Kidney epithelial cell (primary cell): ENCODE measurements around the gene RBM44. TPM values are rescaled to one million over a fixed set of nuclear protein-coding genes. Genes with fewer than 3 reads are reported as not detected.
"Not testable (repeated sequence)": the region's sequence is repeated elsewhere in the genome, so short reads cannot be mapped to it uniquely, and the experiment has no call there.

Source experiments
- DNase-seq: peaks from one replicate; pipeline ENCODE4 v3.0.0-alpha.2; 2010; ENCODE audit warnings: low read depth
- H3K27me3 ChIP-seq: 2 replicates; pipeline ENCODE4 v1.6.0; 2011; ENCODE audit warnings: low read length; ENCODE audit not compliant: control insufficient read depth, insufficient read depth
- H3K36me3 ChIP-seq: 2 replicates; pipeline ENCODE4 v1.5.1; 2011; ENCODE audit warnings: low read length; ENCODE audit not compliant: control insufficient read depth, insufficient read depth
- H3K4me3 ChIP-seq: 2 replicates; pipeline ENCODE4 v1.5.1; 2011; ENCODE audit warnings: low read depth, mild to moderate bottlenecking, control low read depth, low read length
- CTCF ChIP-seq: IDR thresholded peaks from 2 replicates; pipeline ENCODE4 v1.5.1; 2011; ENCODE audit warnings: mild to moderate bottlenecking, moderate library complexity, low read length, control low read depth, inconsistent platforms; ENCODE audit not compliant: insufficient read depth, poor library complexity, severe bottlenecking
- total RNA-seq: library from RNA; depleted of rRNA; stranded (reverse); fragments of >200 nt; gene quantifications from 2 replicates; pipeline ENCODE4 v1.2.3, GENCODE V29; 2015

The RBM44 gene
- total RNA-seq, 1 donor from 2014 or later = 0.50 TPM

GRCh38 chr2:237841051-237841450, 42.5 kb downstream of the RBM44 start:
- Histone ChIP-seq H3K36me3 (no peaks in the 10 kb centered on the region), H3K4me3 (no peak overlapping the region), H3K27me3 (no peaks in the 10 kb centered on the region)
- DNase-seq = no peak
- no peak for TF ChIP-seq CTCF

DNA sequence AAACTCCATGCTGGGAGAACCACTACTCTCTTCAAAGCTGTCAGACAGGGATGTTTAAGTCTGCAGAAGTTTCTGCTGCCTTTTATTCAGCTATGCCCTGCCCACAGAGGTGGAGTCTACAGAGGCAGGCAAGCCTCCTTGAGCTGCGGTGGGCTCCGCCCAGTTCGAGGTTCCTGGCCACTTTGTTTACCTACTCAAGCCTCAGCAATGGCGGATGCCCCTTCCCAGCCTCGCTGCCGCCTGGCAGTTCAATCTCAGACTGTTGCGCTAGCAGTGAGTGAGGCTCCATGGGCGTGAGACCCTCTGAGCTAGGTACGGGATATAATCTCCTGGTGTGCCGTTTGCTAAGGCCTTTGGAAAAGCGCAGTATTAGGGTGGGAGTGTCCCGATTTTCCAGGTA, 50.4 kb downstream of the RBM44 start:
- not testable (repeated sequence) for H3K36me3 ChIP-seq, H3K4me3 ChIP-seq, DNase-seq, H3K27me3 ChIP-seq

DNA sequence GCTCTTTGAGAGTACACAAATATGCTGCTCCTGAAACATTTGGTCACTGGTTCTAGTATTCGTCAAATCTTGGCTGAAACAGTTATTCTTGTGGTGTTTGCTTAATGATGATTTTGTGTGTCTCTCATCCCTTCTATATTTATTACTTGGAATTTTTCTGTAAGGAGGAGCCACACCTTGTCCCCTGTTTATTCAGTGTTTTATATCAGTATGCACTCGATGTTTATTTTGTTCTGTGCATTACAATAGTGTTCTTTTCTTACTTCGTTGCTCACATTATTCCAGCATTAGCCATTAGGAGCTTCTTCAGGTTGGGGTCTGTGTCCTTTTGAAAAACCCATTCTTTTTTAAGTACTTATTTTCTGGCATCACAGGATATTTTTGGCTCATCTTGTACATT, 55.7 kb downstream of the RBM44 start:
- no peak for TF ChIP-seq CTCF
- H3K4me3 ChIP-seq = no peak overlapping the region
- H3K27me3 ChIP-seq = no peaks in the 10 kb centered on the region
- H3K36me3 ChIP-seq = no peaks in the 10 kb centered on the region
- DNase-seq = no peak

DNA sequence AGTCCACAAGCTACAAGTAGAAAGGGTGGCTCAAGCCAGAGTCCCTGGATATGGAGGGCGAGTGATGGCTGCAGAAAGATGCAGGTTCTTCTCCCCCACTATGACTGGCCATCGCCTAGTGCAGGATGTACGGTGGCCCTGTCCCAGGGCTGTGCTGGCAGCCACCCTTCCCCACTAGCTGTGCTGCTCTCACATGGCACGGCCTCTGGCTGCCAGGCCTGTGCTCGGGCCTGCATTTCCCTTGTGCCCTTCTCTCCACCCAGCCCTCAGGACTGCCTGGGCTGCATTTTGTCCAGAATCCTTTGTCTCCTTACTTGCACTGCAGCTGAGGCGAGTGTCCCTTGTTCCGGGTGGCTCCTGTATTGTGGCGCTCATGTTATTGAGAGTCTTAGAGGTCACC, 59.2 kb downstream of the RBM44 start:
- no peak for DNase-seq
- Histone ChIP-seq H3K36me3 (no peaks in the 10 kb centered on the region), H3K4me3 (no peak overlapping the region), H3K27me3 (no peaks in the 10 kb centered on the region)
- TF ChIP-seq CTCF = no peak

DNA sequence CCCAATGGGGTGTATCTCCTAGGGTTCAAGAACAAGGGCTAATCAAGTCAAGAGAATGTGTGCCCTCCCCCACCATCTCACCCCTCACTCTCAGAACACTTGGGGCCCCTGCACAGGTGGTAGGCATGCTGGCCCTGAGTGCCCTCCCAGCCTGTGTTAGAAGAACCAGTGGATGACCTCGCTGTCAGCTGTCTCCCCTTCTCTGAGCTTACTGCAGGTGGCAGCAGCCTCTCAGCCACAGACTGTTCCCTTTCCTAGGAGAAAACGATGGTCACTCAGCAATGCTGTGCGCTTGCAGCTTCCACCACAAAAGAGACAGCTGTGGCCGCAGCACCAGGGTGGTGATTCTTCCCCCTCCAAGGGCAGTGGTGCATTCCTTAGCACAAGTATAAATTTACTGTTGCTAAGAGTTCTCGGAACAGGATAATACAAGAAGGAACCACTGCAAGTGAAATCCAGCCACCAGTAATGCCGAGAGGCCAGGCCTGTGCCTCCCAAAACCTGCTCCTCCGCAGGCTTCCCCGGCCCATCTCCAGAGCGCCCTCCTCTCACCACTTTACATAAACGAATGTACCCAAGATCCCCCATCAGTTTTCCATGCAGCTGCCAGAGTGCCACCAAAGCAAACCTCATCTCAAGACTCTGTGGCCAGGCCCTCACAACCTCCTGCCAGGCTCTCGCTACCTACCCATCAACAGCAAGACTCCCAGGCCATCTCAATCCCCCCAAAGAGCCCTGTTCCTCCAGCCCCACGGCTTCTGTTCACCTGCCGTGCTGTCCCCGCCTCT, 59.9 kb downstream of the RBM44 start:
- Histone ChIP-seq H3K4me3 (no peak overlapping the region), H3K27me3 (no peaks in the 10 kb centered on the region), H3K36me3 (no peaks in the 10 kb centered on the region)
- peak; percentile 51 for DNase-seq
- TF ChIP-seq CTCF = peak; percentile 88

GRCh38 chr2:237859082-237859433, 60.5 kb downstream of the RBM44 start:
- H3K27me3 ChIP-seq = no peaks in the 10 kb centered on the region
- DNase-seq = no peak
- TF ChIP-seq CTCF = no peak
- H3K4me3 ChIP-seq = no peak overlapping the region
- no peaks in the 10 kb centered on the region for H3K36me3 ChIP-seq
